Mucosa of gallbladder (tissue), 1 donor: ENCODE results near the gene NAA50. TPM values are rescaled to one million over a fixed set of nuclear protein-coding genes. Genes with fewer than 3 reads are reported as not detected.

ENCODE experiments used
- DNase-seq: peaks from one replicate; pipeline ENCODE4 v3.0.0-alpha.2; 2020; ENCODE audit warnings: low spot score
- total RNA-seq: library from RNA; stranded (reverse); gene quantifications from one replicate; pipeline ENCODE4 v1.2.1, GENCODE V29; 2021
- donor health status: DM: no; HTN: no; CAD: no.

The NAA50 gene
- total RNA-seq, 1 donor from 2014 or later = 78.6 TPM

- no peak for DNase-seq
Observed at GRCh38 chr3:113685956-113686721, 59.9 kb downstream of the NAA50 start.

- DNase-seq = no peak
Observed at GRCh38 chr3:113685124-113685523, 60.9 kb downstream of the NAA50 start.

GRCh38 chr3:113684271-113684819 is 61.7 kb downstream of the NAA50 start:
- no peak for DNase-seq

GRCh38 chr3:113678773-113679172 is 67.3 kb downstream of the NAA50 start:
- no peak for DNase-seq

- DNase-seq = no peak
Observed at GRCh38 chr3:113677737-113678136, 68.3 kb downstream of the NAA50 start.

- DNase-seq = no peak
Observed at GRCh38 chr3:113676261-113676660, 69.8 kb downstream of the NAA50 start.

GRCh38 chr3:113673593-113673992 is 72.5 kb downstream of the NAA50 start:
- DNase-seq = no peak

GRCh38 chr3:113668015-113668414 is 78.0 kb downstream of the NAA50 start:
- no peak for DNase-seq

Other genes with a start within 250 kb of the NAA50 start
- gene SPICE1, start 231.1 kb downstream of the NAA50 start, total RNA-seq = 21.9 TPM
- 16.8 TPM for gene SIDT1, start 213.7 kb downstream of the NAA50 start, total RNA-seq
- gene USF3, start 49.6 kb downstream of the NAA50 start, total RNA-seq = 18.6 TPM
- 81.5 TPM for gene ATP6V1A, start 786 bp upstream of the NAA50 start, total RNA-seq
- 8.2 TPM for gene GRAMD1C, start 92.5 kb upstream of the NAA50 start, total RNA-seq
- gene ZDHHC23, start 201.8 kb upstream of the NAA50 start, total RNA-seq = 7.7 TPM